T47D (cell line): ENCODE results near the gene TXNDC17.
"Not testable (repeated sequence)": the region's sequence is repeated elsewhere in the genome, so short reads cannot be mapped to it uniquely, and the experiment has no call there.

ENCODE experiments used
- DNase-seq, 2 experiments: peaks; one replicate each; pipeline versions ENCODE4 v3.0.0 to v3.0.0-alpha.2; 2011 to 2012; ENCODE audit warnings: low read depth in 1 of 2, low spot score in 1 of 2
- JUND ChIP-seq: IDR thresholded peaks from 2 replicates; pipeline ENCODE4 v1.6.1; 2012; ENCODE audit warnings: low read depth
- in situ Hi-C: cut with HindIII; loops from 2 replicates; pipeline ENCODE4 v1.10.0; 2016; ENCODE audit warnings: low sequenced_read_pairs, low pct_unique_long_range_greater_than_20kb

TXNDC17 gene

DNA sequence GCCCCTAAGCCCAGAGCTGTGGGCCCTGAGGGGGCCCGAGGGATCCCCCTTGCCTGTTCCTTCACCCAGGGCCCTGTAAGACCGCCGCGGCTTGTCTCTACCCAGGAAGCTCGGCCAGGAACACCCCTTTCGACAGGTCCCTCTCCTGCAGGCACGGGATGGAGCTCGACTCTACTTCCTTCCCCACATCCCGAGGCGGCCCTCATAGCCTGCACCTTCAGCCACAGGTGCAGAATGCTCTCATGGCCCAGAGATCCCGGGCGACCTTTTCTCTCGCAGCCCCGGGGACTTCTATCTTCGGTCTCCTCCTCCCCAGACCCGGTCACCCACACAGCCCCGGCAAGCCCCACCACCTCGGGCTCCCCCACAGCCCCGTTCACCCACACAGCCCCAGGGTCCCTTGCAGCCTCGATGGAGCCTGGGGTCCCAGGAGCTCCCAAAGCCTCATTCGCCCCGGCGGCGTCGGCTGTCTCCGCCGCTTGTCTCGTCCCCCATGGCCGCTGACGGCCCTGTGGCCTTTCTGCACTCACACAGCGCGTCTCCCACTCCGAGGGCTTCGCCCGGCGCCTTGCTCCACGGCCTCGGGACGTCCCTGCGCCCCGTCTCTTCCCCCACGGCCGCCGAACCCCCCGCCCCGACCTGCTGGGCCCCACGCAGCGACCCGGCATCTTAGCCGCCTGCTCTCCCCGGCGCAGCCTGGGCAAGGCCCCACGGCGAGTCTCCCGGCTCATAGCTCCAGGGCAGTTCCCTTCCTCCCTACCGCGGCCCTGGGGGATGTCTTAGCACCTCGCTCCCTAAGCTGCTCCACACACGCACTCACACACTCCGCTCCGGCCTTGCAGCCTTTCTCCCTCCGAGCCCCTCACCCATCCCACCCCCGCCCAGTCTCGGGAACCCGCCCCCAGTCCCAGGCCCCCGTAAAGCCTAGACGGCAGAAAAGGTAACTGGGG is 999 bp upstream of the TXNDC17 start:
- TF ChIP-seq JUND: no peak
- DNase-seq: peak in 1 of 2 experiments; percentile 20
- in situ Hi-C loops: no loop called here

DNA sequence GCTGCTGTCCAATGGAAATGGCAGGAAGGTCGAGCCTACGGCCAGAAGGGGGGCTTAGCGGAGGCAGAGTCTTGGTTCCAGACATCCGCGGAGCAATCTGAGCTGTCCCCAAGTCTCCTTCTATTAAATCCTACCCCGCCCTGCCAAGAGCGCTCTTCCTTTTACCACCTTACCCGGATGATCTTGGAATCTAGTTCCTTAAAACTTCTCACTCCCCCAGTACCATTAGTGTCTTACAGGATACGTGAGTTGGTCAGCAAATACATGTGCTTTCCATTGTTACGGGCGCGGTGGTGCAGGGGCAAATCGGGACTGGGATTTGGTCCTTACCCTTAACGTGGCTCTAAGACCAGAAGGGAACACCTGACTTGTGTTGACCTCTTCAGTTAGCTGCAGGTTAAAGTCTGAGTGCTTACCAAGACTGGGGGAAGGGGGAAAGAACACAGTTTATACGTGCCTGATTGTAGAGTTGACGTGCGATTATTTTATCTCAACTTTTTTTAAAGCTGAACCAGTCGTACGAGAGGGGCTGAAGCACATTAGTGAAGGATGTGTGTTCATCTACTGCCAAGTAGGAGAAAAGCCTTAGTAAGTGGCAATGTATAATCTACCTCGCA is 495 bp downstream of the TXNDC17 start:
- peak in 1 of 2 experiments; percentile 30 for DNase-seq
- no peak for TF ChIP-seq JUND
- in situ Hi-C loops: no loop called here

DNA sequence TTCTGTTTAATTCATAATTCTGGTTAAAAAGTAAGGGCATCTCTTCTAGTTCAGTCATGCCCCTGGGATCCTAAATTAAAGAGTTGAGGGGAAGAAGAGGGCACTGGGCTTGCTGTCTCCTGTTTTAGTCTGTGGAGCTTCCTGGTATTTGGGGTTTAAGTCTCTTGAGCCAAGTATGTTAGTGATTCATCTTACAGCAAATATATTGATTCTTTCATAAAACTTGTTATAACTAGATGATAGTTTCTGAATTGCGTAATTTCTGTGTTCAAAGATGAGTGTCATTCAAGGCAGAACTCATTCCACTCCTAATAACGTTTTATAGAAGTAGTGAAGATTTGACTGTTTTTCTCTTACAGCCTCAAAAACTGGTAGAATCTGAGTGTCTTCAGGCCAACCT is 1.7 kb downstream of the TXNDC17 start:
- in situ Hi-C loops: no loop called here
- no peak for DNase-seq
- no peak for TF ChIP-seq JUND

DNA sequence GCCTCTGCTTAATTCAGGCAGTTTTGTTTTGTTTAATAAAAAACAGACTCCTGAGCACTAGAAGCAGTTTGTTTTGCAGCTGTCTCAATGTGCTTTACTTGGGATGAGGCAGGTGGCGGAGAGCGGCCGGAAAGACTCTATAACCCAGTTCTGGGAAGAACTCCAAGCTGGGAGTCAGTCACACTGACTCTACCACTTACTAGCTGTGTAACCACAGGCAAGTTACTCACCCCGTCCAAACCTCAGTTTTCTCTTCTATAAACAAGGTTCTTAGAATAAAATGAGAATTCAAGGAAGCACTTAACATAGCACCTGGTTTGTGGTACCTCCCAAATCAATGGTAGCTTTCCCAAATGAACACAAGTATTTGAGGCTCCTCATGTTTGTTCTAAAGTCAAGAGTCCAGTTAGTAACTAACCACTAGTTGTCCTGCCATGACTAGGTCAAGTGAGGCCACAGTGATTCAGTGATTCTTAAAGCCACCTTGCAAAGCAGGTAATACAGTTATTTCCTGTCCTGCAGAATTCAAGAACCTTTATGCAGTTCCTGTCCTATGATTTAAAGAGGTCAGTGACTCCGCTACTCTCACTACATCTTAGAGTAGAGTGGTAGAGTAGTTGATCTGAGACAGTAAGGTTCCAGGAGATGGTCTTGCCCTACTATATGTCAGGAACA is 2.7 kb downstream of the TXNDC17 start:
- in situ Hi-C loops: no loop called here
- DNase-seq: no peak
- no peak for TF ChIP-seq JUND

DNA sequence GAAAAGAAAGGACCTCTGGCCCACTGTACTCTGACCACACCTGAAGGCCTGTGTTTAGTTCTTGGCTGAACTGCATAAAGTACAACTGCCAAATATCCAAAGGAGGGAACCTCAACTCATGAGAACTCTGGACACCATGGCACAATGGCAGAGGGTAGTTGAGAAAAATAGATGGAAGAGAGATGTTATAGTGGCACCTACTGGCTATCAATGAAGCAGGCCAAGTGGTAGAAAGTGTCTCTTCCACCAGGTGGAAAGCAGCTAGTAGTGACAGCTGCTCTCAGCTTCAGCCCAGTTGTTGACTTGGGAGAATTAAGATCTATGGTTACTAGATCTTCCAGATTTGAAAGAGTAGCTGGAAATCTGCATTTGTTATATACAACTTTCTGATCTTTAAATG is 7.3 kb downstream of the TXNDC17 start:
- DNase-seq: peak in 1 of 2 experiments; percentile 38
- in situ Hi-C loops: no loop called here

DNA sequence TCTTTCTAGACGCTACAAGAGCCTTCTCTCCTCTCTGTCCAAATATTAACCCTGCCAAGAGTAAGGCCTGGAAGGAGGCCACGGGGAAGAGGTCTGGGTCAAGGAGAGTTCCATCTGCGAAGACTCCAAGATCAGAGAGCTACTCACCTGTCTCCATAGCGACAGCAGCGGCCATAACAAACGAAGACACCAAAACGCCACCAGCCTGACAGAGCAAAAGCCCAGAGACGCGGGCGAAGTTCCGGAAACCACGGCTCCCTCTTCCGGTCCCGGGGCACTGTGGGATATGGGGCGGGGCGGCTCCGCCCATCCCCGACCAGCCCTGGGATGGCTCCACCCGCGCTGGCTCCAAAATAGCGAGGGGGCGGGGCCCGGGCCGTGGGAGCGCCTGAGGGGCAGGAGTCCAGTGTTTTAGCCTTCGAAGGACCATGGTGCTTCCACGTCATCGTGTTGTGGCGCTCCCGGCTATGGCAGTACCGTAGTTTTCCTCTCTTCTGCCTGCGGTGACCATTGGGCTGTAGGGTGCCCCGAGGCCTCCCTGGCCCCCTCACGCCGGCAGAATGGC is 10.6 kb downstream of the TXNDC17 start, which contains the start of the genes C17orf100 and MED31:
C17orf100 (plus strand) TSS at position 409 of the 565 bp plus-strand sequence; CDS start at position 561, 152 bp downstream.
MED31 (minus strand) TSS at position 252 of the 565 bp plus-strand sequence; CDS start at position 175, 77 bp downstream.
- no peak for TF ChIP-seq JUND
- in situ Hi-C loops: no loop called here

More for the DNA sequence above, 7.3 kb downstream of the TXNDC17 start:
- TF ChIP-seq JUND: no peak

DNA sequence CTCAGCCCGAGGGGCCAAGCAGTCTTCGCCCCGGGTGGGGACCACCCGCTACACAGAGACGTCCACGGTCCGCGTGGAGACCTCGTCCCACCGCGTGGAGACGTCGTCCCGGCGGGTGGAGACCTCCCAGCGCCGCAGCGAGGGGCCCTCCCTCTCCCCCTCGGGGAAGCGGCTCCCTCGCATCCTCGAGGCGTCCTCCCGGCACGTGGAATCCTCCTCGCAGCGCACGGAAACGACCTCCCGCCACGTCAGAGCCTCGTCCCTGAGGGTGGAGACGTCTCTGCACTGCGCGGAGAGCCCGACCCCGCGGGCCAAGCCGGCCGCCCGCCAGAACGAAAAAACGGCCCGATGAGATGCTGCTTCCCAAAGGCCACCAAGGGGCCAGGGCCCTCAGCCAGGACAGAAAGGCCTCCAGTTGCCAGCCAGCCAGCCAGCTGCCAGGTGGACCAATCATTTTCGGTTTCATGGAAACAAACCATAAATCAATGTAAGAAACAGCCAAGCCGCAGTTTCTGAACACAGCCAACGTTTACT is 11.1 kb downstream of the TXNDC17 start:
- no peak for TF ChIP-seq JUND
- peak; percentile 39 to 75 for DNase-seq
- in situ Hi-C loops: no loop called here

More for the DNA sequence above, 10.6 kb downstream of the TXNDC17 start, which contains the start of the genes C17orf100 and MED31:
- DNase-seq: peak; percentile 92 to 94

DNA sequence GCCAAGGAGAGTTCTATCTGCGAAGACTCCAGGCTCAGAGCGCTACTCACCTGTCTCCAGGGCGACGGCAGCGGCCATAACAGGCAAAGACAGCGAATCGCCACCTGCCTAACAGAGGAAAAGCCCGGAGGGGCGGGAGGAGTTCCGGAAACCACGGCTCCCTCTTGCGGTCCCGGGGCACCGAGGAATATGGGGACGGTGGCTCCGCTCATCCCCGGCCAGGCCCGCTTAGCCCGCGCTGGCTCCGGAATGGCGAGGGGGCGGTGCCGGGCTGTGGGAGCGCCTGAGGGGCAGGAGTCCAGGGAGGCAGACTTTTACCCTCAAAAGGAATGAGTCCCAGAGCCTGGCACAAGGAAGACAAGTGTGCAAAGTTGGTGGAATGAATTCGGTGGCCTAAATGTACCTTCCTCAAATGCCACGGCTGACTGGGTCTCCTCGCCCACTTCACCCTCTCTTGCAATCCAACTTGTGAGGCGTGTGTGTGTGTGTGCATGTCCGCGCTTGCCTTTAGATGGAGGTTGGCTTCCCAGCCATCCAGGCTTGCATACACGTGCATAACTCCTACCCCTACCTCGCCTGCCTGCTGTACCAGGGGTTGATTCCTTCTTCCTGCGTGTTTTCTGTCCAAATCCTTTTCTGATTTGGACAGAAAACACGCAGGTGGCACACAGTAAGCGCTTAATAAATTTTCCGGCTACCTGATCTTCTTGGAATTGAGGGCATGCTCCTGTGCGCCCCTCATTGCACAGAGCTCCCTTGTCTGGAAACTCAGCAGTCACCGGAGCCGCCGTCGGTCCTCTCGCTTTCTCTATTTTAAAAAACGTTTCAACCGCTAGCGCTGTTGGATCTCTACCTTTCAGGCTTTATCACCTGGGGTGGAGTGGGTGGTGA is 14.2 kb downstream of the TXNDC17 start:
- in situ Hi-C loops: no loop called here
- no peak for DNase-seq
- no peak for TF ChIP-seq JUND

DNA sequence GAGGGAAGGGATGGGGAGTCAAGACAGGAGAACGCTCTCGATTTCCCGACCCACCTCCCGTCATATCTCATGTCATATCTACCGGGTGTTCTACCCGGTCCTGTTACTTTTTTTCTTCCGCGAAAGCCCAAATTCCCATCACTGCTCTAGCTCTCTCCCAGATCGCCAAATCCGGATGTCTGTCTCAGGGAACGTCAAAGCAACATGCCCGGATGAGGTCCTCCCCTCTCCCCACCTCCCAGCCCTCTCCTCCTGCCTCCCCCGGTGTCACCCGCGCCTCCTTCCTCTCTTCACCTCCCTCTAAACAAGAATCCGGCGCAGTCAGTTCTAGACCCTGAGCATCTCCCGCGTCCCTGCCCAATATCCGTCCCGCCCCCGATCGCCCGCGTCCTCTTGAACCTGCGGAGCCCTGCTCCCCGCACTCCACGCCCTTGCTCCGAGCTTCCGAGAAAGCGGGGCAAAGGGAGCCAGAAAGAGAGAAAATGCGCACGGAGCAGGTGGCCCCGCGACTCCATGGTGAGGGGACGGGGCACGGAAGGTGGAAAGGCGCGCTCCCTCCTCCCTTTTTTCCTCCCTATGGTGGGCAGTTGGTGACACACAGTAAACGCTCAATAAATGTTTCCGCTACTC is 15.0 kb downstream of the TXNDC17 start:
- in situ Hi-C loops: not testable (repeated sequence)

DNA sequence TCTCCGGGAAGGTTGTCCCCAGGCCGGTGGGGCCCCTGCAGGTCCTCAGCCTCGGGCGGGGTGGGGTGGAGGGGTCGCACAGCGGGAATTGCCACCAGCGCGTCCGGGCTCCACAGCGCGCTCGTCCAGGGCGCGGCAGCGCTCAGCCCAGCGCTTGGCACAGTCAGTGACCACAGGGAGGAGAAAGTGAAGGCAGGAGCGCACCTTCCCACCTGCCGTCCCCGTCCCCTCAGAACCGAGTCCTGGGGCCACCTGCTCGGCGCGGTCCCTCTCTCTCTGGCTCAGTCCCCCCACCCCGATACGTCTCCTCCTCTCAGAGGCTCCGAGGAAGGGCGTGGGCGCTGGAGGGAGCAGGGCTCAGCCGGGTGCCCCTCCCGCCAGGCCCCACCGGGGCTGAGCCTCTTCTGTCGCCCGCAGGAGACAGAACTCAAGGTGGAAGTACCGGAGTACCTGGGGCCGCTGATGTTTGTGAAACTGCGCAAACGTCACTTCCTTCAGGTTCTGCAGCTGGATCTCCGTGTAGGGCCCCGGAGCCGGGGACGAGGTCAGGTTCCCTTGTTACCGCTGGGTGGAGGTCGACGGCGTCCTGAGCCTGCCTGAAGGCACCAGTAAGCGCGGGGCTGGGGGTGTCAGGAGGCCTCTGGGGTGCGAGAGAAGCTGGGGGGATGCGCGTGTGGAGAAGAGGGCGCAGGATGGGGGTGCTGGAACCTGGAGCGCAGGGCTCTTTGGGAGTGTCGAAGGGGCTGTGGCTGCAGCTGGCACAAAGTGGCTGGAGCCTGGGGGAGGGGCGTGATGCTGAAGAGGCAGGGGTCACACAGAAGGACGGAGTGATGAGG is 16.2 kb downstream of the TXNDC17 start:
- DNase-seq, in situ Hi-C loops: not testable (repeated sequence)

More for the DNA sequence above, 15.0 kb downstream of the TXNDC17 start:
- DNase-seq: not testable (repeated sequence)
